Stimulated activated CD8-positive, alpha-beta memory T cell treated with anti-CD3 and anti-CD28 coated beads, Interleukin-7, amount 100 ng/mL, for 4 hours (primary cell): Measurements from ENCODE around the gene NTM.

Experiments used
- DNase-seq, 2 donors: peaks; one replicate each; pipeline ENCODE4 v3.0.0-alpha.2; 2020; ENCODE audit warnings: low read depth in 2 of 2

NTM gene

DNA sequence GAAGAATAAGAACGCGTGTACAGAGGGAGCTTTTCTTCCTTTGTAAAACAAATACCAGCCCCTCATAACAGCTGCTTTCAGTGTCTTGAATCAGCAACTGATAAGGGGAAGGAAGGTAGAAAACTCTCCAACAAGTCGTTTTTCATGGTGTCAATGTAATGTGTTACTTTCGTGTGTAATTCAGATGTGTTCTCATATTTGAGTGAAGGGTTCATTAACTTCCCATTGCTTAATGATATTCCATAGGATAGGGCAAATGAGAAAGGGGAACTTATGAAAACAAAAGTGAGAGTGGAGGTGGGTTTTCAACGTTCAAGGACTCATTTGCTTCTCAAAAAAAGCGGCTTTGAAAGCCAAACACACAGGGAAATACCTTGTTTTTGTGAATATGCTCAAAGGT is 452.1 kb downstream of the NTM start:
- no peak for DNase-seq

DNA sequence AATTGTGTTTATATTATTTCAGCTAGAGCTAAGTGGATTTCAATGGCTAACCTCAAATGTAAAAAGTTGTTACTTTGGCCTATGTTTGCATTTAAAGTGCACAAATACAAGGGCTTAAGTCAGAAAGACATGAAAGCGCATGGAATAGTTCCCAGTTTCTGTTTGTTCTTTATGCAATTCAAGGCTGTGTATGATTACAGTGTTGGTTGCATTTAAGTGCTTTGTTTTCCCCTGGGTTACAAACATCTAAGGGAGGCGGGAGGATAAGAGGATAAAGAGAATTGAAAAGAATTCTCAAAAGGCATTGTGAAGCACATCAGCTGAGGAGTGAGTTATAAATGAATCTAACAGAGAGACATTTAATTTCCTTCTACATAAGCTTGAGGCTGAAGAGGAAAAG is 453.4 kb downstream of the NTM start:
- DNase-seq: no peak

GRCh38 chr11:131824771-131825170 is 454.4 kb downstream of the NTM start:
- DNase-seq: no peak

DNA sequence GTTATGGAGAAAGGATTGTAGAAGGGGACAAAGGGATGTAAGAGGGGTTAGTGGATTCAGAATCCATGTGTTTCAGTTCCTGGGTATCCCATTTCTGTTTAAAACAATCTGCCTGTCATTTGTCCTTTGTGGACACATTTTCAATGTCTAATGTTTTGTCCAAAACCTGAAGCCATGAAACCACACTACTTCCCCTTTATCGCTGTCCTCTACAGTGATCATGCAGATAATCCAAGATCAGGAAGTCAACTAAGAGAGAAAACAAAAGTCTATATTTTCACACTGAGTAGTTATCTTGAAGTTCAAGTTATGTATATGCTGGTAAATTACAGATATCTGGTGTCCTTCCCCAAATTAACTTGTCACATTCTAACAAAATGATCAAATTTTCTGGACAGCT is 457.0 kb downstream of the NTM start:
- no peak for DNase-seq

DNA sequence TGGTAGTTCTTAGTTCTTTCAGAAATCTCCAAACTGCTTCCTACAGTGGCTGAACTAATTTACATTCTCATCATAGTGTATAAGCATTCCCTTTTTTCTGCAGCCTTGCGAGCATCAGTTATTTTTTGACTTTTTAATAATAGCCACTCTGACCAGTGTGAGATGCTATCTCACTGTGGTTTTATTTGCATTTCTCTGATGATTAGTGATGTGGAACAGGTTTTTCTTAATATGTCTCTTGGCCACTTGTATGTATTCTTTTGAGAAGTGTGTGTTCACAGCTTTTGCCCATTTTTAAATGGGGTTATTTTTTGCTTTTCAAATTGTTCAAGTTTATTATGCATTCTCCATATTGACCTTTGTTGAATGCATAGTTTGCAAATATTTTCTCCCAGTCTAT is 459.3 kb downstream of the NTM start:
- DNase-seq: no peak

- DNase-seq: no peak
These were observed 461.7 kb downstream of the NTM start for GRCh38 chr11:131832079-131832478.

DNA sequence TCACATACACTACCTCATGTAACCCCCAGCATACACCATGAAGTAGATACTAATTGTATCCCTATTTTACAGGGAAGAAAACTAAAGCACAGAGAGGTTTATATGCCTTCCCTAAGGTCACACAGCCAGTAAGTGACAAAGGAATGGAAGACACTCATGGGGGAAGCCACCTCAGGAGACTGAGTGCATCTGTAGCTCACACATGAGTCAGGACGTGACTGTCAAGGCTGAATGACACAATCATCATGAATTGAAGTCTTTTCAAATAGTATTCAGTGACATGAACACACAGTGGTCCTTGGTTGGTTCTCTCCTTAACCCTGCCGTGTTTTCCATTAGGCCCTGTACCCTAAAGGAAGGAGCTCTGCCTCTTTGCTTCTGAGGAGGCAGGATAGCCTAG is 463.0 kb downstream of the NTM start:
- no peak for DNase-seq

- DNase-seq: no peak
These were observed 467.1 kb downstream of the NTM start for GRCh38 chr11:131837562-131837961.

DNA sequence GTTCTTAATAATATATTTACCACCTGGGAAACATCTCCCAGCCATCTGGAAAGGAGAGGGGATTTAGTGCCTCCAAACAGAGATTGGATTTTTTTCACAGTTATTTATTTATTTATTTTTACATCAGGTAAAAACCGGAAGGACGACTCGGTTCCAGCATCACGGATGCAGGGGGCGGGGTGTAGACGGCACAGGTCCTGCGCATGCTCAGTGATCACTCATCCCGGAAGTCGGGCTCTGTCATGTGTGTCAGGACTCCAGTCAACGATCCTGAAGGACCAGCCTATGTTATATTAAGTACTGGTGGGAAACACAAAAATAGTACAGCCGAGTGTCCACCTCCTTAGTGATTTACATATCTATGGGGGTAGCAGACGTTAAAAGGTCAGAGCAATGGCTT is 467.6 kb downstream of the NTM start:
- DNase-seq: no peak

GRCh38 chr11:131839326-131839725 is 468.9 kb downstream of the NTM start:
- DNase-seq: no peak

GRCh38 chr11:131840545-131840944 is 470.1 kb downstream of the NTM start:
- DNase-seq: no peak

GRCh38 chr11:131841028-131841427 is 470.6 kb downstream of the NTM start:
- no peak for DNase-seq

- DNase-seq: no peak
These were observed 471.7 kb downstream of the NTM start for GRCh38 chr11:131841925-131842635.

- no peak for DNase-seq
These were observed 474.8 kb downstream of the NTM start for GRCh38 chr11:131845255-131845654.

GRCh38 chr11:131849485-131849884 is 479.1 kb downstream of the NTM start:
- no peak for DNase-seq

- DNase-seq: no peak
These were observed 480.1 kb downstream of the NTM start for GRCh38 chr11:131850507-131850906.

GRCh38 chr11:131851964-131852755 is 481.7 kb downstream of the NTM start:
- DNase-seq: no peak

DNA sequence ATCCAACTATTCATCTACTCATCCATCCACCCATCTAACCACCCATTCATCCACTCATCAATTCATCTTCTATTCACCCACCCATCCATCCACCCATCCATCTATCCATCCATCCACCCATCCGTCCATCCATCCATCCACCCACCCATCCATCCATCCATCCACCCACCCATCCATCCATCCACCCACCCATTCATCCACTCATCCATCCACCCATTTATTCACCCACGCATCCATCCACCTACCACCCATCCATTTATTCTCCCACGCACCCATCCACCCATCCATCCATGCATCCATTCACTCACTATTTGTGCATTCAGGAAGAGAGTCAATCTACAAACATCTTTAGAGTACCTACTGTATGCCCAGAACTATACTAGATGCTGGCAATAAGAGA is 482.3 kb downstream of the NTM start:
- DNase-seq: no peak

DNA sequence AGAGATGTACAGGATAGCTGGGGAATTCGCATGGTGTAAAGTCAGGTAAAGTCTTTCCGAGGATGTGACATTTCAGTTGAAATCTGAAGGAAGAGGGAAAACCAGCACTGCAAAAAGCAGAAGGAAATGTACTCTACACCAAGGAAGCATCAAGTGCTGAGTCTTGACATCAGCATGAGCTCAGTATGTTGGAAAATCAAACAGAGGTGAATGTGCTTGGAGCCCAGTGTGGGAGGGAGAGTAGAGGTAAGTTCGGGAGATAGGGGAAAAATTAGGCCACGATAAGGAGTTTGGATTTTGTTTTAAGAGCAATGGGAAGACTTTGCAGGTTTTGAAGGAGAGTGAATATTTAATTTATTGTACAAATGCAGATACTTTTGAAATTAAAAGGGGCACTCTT is 484.0 kb downstream of the NTM start:
- no peak for DNase-seq

GRCh38 chr11:131855320-131855719 is 484.9 kb downstream of the NTM start:
- DNase-seq: no peak

- DNase-seq: no peak
These were observed 486.8 kb downstream of the NTM start for GRCh38 chr11:131857246-131857645.

DNA sequence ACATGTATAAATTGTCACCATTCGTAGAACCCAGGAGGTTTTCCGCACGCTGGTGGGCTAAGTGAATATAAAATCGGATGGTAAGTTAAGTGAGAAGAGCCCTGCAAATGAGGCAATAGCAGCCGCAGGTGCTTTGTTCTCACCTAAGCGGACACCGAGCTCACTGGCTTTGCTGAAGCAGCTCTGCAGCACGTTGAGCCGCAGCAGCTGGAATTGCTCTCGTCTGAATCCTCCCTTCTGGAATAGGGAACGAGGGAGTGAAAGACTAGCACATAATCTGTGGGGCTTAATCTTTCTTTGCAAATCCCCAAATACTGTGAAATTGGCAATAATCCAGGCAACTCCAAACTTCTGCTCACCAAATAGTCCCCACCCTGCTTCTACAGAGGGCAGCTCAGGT is 488.1 kb downstream of the NTM start:
- DNase-seq: no peak

DNA sequence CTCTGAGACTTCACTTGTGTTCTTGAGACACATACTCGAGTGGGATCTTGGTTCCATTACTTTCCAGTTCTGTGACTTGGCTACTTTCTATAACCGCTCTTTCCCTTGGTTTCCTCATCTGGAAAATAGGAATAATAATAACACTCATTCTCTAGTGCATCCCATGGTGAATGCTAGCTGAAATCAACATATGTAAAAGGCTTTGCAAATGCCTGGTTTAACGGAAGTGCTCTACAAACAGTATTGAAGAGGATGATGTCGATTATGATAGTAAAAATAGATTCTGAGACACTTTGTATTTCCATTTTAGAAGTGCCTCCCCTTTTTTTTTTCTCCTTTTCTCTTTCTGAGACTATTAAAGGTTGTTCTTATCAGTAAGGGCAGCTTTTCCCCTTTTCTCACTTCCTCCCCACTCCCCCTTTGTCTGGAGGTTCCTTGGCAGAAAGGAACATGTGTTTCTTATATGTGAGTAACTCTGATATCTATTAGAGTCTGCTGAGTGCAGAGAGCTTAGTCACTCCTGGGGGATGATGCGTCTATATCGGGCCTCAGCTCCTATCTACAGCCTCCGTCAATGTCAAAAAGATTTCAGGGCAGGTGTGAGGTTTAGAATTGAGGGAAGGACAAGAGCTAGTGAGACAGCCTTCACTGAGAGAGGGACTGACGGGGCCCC is 489.3 kb downstream of the NTM start:
- DNase-seq: no peak
